Measurements from ENCODE around the gene DMTF1. TPM values are rescaled to one million over a fixed set of nuclear protein-coding genes. Genes with fewer than 3 reads are reported as not detected.

DMTF1 gene
- total and polyA plus RNA-seq, 9 donors = 63.8 to 111 (median 79.0) TPM

GRCh38 chr7:87154569-87154968, 2.3 kb downstream of the DMTF1 start:
- Histone ChIP-seq H3K27ac (ENCODE audit: low read length) (no peak overlapping the region), H3K9me3 (replicated peaks; ENCODE audit: control insufficient read depth, low read depth, low read length) (no peaks in the 10 kb centered on the region), H3K36me3 (ENCODE audit: control insufficient read depth, insufficient read depth, low read length) (no peaks in the 10 kb centered on the region), H3K4me1 (ENCODE audit: control insufficient read depth, insufficient read depth, low read length) (peaks cover 2% of the 10 kb centered on the region), H3K27me3 (ENCODE audit: control insufficient read depth, insufficient read depth, low read length) (no peaks in the 10 kb centered on the region), H3K4me3 (ENCODE audit: low read length) (no peak overlapping the region)
- DNase-seq = no peak
- WGBS (ENCODE audit: insufficient coverage) = no CpG with 5 or more reads among the region's 3 CpGs

GRCh38 chr7:87155788-87156187, 3.5 kb downstream of the DMTF1 start:
- Histone ChIP-seq H3K4me1 (ENCODE audit: control insufficient read depth, insufficient read depth, low read length) (peaks cover 2% of the 10 kb centered on the region), H3K27me3 (ENCODE audit: control insufficient read depth, insufficient read depth, low read length) (no peaks in the 10 kb centered on the region), H3K27ac (ENCODE audit: low read length) (no peak overlapping the region), H3K36me3 (ENCODE audit: control insufficient read depth, insufficient read depth, low read length) (no peaks in the 10 kb centered on the region), H3K4me3 (ENCODE audit: low read length) (no peak overlapping the region), H3K9me3 (replicated peaks; ENCODE audit: control insufficient read depth, low read depth, low read length) (no peaks in the 10 kb centered on the region)
- WGBS (ENCODE audit: insufficient coverage) = no CpG with 5 or more reads among the region's 3 CpGs
- DNase-seq = no peak

DNA sequence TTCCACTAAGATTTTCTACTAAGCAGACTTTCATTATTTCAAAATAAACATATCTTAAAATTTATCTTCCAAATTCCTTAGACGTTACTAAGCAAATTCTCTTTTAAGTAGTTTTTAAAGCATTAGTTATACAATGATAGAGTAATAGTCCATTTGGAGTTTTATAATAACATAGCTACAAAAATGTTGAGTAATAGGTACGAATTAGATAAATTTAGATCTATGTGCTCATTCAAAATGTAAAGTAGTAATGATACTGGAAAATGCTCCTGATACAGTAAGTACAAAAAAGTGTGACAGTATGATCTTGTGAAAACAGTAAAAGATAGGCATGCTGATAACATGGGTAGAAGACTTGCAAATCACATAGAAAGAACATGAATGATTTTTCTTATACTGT, 4.5 kb downstream of the DMTF1 start:
- no peak for DNase-seq
- Histone ChIP-seq H3K27me3 (ENCODE audit: control insufficient read depth, insufficient read depth, low read length) (no peaks in the 10 kb centered on the region), H3K4me3 (ENCODE audit: low read length) (no peak overlapping the region), H3K36me3 (ENCODE audit: control insufficient read depth, insufficient read depth, low read length) (no peaks in the 10 kb centered on the region), H3K4me1 (ENCODE audit: control insufficient read depth, insufficient read depth, low read length) (no peaks in the 10 kb centered on the region), H3K27ac (ENCODE audit: low read length) (no peak overlapping the region), H3K9me3 (replicated peaks; ENCODE audit: control insufficient read depth, low read depth, low read length) (no peaks in the 10 kb centered on the region)
- no CpG with 5 or more reads among the region's 2 CpGs for WGBS (ENCODE audit: insufficient coverage)

- Histone ChIP-seq H3K4me1 (ENCODE audit: control insufficient read depth, insufficient read depth, low read length) (no peaks in the 10 kb centered on the region), H3K36me3 (ENCODE audit: control insufficient read depth, insufficient read depth, low read length) (peaks cover 7% of the 10 kb centered on the region), H3K27me3 (ENCODE audit: control insufficient read depth, insufficient read depth, low read length) (no peaks in the 10 kb centered on the region), H3K27ac (ENCODE audit: low read length) (no peak overlapping the region), H3K9me3 (replicated peaks; ENCODE audit: control insufficient read depth, low read depth, low read length) (no peaks in the 10 kb centered on the region), H3K4me3 (ENCODE audit: low read length) (no peak overlapping the region)
- no CpG with 5 or more reads among the region's 2 CpGs for WGBS (ENCODE audit: insufficient coverage)
- no peak for DNase-seq
Measured at GRCh38 chr7:87159538-87159937, 7.3 kb downstream of the DMTF1 start.

DNA sequence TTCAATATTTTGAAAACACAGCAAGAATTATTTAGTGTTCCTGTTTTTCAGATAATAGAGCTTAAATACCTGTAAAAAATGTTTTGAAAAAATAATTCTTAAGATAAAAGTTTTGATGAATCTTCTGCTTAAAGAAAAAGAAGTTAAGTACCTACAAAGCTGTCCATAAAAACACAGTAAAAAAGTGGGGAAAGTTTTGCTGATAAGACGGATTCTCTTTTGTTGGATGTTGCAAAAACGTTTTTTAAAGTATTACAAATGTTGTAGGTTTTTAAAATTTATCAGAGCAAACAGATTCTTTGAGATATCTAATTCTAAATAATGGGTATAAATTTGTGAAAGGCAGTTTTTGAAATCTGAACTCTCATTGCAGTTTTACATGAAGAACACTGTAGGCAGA, 12.2 kb downstream of the DMTF1 start:
- H3K9me3 ChIP-seq (replicated peaks; ENCODE audit: control insufficient read depth, low read depth, low read length) = no peaks in the 10 kb centered on the region
- no peak for DNase-seq
- no peaks in the 10 kb centered on the region for H3K4me1 ChIP-seq (ENCODE audit: control insufficient read depth, insufficient read depth, low read length)
- H3K27ac ChIP-seq (ENCODE audit: low read length) = no peak overlapping the region
- H3K4me3 ChIP-seq (ENCODE audit: low read length) = no peak overlapping the region
- H3K27me3 ChIP-seq (ENCODE audit: control insufficient read depth, insufficient read depth, low read length) = no peaks in the 10 kb centered on the region
- peaks cover 22% of the 10 kb centered on the region for H3K36me3 ChIP-seq (ENCODE audit: control insufficient read depth, insufficient read depth, low read length)
- WGBS (ENCODE audit: insufficient coverage) = no CpG with 5 or more reads among the region's 2 CpGs

DNA sequence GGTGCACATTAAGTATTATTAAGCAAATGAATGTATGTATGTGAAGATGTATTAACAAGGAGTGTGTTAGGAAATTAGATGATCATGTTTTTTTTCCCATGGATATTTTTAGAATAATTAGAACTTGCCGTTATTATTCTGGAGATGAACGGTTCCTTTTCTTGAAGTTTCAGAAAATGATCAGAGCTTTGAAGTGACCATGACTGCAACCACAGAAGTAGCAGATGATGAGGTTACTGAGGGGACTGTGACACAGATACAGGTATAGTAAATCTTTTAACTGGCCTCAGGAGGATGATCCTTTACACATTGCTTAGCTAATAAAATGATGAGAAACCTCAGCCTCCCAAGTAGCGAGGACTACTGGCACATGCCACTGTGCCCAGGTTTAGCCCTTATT, 18.6 kb downstream of the DMTF1 start:
- H3K4me3 ChIP-seq (ENCODE audit: low read length) = no peak overlapping the region

GRCh38 chr7:87171282-87171934, 19.2 kb downstream of the DMTF1 start:
- Histone ChIP-seq H3K36me3 (ENCODE audit: control insufficient read depth, insufficient read depth, low read length) (peaks cover 35% of the 10 kb centered on the region), H3K4me3 (ENCODE audit: low read length) (no peak overlapping the region), H3K9me3 (replicated peaks; ENCODE audit: control insufficient read depth, low read depth, low read length) (no peaks in the 10 kb centered on the region), H3K27me3 (ENCODE audit: control insufficient read depth, insufficient read depth, low read length) (no peaks in the 10 kb centered on the region), H3K4me1 (ENCODE audit: control insufficient read depth, insufficient read depth, low read length) (no peaks in the 10 kb centered on the region), H3K27ac (ENCODE audit: low read length) (no peak overlapping the region)
- no peak for DNase-seq

More for the DNA sequence above, 18.6 kb downstream of the DMTF1 start:
- H3K9me3 ChIP-seq (replicated peaks; ENCODE audit: control insufficient read depth, low read depth, low read length) = no peaks in the 10 kb centered on the region
- no peaks in the 10 kb centered on the region for H3K4me1 ChIP-seq (ENCODE audit: control insufficient read depth, insufficient read depth, low read length)
- H3K36me3 ChIP-seq (ENCODE audit: control insufficient read depth, insufficient read depth, low read length) = peaks cover 39% of the 10 kb centered on the region
- H3K27ac ChIP-seq (ENCODE audit: low read length) = no peak overlapping the region
- WGBS (ENCODE audit: insufficient coverage) = 94% methylated on average over 2 of the region's 3 CpGs
- no peak for DNase-seq
- no peaks in the 10 kb centered on the region for H3K27me3 ChIP-seq (ENCODE audit: control insufficient read depth, insufficient read depth, low read length)

- WGBS (ENCODE audit: insufficient coverage) = no CpG with 5 or more reads among the region's 1 CpG
- Histone ChIP-seq H3K36me3 (ENCODE audit: control insufficient read depth, insufficient read depth, low read length) (peaks cover 36% of the 10 kb centered on the region), H3K9me3 (replicated peaks; ENCODE audit: control insufficient read depth, low read depth, low read length) (no peaks in the 10 kb centered on the region), H3K4me1 (ENCODE audit: control insufficient read depth, insufficient read depth, low read length) (no peaks in the 10 kb centered on the region), H3K27me3 (ENCODE audit: control insufficient read depth, insufficient read depth, low read length) (no peaks in the 10 kb centered on the region), H3K27ac (ENCODE audit: low read length) (no peak overlapping the region), H3K4me3 (ENCODE audit: low read length) (no peak overlapping the region)
- DNase-seq = no peak
Measured at GRCh38 chr7:87173471-87173870, 21.2 kb downstream of the DMTF1 start.

DNA sequence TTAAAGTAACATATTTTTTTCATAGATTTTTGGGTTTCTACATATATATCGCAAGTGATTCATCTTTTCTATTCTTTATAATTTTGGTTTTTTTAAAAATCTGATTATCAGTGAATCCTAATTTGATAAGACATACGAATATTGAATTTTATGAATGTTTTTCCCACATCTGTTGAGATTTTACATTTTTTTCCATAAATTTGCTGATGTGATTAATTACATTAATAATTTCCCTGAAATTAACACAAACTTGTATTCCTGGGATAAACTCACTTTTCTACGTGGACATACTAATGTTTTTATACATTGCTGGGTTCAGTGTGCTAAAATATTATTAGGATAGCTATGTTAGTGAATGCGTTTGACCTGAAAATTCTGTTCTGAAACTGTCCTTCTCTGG, 26.1 kb downstream of the DMTF1 start:
- no peak for DNase-seq
- Histone ChIP-seq H3K36me3 (ENCODE audit: control insufficient read depth, insufficient read depth, low read length) (peaks cover 25% of the 10 kb centered on the region), H3K4me1 (ENCODE audit: control insufficient read depth, insufficient read depth, low read length) (no peaks in the 10 kb centered on the region), H3K27ac (ENCODE audit: low read length) (no peak overlapping the region), H3K9me3 (replicated peaks; ENCODE audit: control insufficient read depth, low read depth, low read length) (no peaks in the 10 kb centered on the region), H3K4me3 (ENCODE audit: low read length) (no peak overlapping the region), H3K27me3 (ENCODE audit: control insufficient read depth, insufficient read depth, low read length) (no peaks in the 10 kb centered on the region)
- no CpG with 5 or more reads among the region's 4 CpGs for WGBS (ENCODE audit: insufficient coverage)

GRCh38 chr7:87179180-87179579, 26.9 kb downstream of the DMTF1 start:
- H3K27me3 ChIP-seq (ENCODE audit: control insufficient read depth, insufficient read depth, low read length) = no peaks in the 10 kb centered on the region
- DNase-seq = no peak
- H3K27ac ChIP-seq (ENCODE audit: low read length) = no peak overlapping the region
- H3K36me3 ChIP-seq (ENCODE audit: control insufficient read depth, insufficient read depth, low read length) = peaks cover 27% of the 10 kb centered on the region
- H3K4me3 ChIP-seq (ENCODE audit: low read length) = no peak overlapping the region
- 100% methylated on average over 2 of the region's 3 CpGs for WGBS (ENCODE audit: insufficient coverage)
- H3K9me3 ChIP-seq (replicated peaks; ENCODE audit: control insufficient read depth, low read depth, low read length) = no peaks in the 10 kb centered on the region
- H3K4me1 ChIP-seq (ENCODE audit: control insufficient read depth, insufficient read depth, low read length) = no peaks in the 10 kb centered on the region

DNA sequence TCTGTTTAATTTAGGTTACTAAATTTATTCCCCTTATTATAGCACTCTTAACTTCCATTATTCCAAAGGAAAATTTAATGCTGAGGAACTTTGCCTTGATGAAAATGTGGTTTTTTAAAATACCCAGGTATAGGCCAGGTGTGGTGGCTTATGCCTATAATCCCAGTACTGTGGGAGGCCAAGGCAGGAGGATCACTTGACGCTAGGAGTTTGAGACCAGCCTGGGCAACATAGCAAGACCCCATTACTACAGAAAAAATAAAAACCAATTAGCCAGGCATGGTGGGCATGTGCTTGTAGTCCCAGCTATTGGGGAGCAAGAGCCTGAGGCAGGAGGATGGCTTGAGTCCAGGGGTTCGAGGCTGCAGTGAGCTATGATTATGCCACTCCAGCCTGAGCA, 34.9 kb downstream of the DMTF1 start:
- H3K27me3 ChIP-seq (ENCODE audit: control insufficient read depth, insufficient read depth, low read length) = no peaks in the 10 kb centered on the region
- H3K4me1 ChIP-seq (ENCODE audit: control insufficient read depth, insufficient read depth, low read length) = no peaks in the 10 kb centered on the region
- H3K36me3 ChIP-seq (ENCODE audit: control insufficient read depth, insufficient read depth, low read length) = peaks cover 48% of the 10 kb centered on the region
- no peak for DNase-seq
- no peak overlapping the region for H3K4me3 ChIP-seq (ENCODE audit: low read length)
- H3K9me3 ChIP-seq (replicated peaks; ENCODE audit: control insufficient read depth, low read depth, low read length) = no peaks in the 10 kb centered on the region
- WGBS (ENCODE audit: insufficient coverage) = no CpG with 5 or more reads among the region's 2 CpGs
- no peak overlapping the region for H3K27ac ChIP-seq (ENCODE audit: low read length)
